CD4-positive, alpha-beta T cell treated with Interleukin-10 for 1 hour (primary cell): ENCODE data around the gene RGS7.
"Not testable (repeated sequence)": the region's sequence is repeated elsewhere in the genome, so short reads cannot be mapped to it uniquely, and the experiment has no call there.

ENCODE experiments used
- DNase-seq: peaks from one replicate; pipeline ENCODE4 v3.0.0-alpha.2; 2020

The RGS7 gene

GRCh38 chr1:240967070-240967724 lies 389.8 kb downstream of the RGS7 start:
- no peak for DNase-seq

GRCh38 chr1:240965581-240966091 lies 391.4 kb downstream of the RGS7 start:
- DNase-seq, result no peak

GRCh38 chr1:240962086-240962485 lies 394.9 kb downstream of the RGS7 start:
- no peak for DNase-seq

GRCh38 chr1:240956424-240956823 lies 400.6 kb downstream of the RGS7 start:
- DNase-seq, result no peak

- no peak for DNase-seq
These were observed 401.0 kb downstream of the RGS7 start for GRCh38 chr1:240956020-240956419.

- no peak for DNase-seq
These were observed 409.4 kb downstream of the RGS7 start for GRCh38 chr1:240947438-240948224.

GRCh38 chr1:240946926-240947325 lies 410.1 kb downstream of the RGS7 start:
- no peak for DNase-seq

GRCh38 chr1:240942901-240943300 lies 414.1 kb downstream of the RGS7 start:
- DNase-seq, result no peak

GRCh38 chr1:240941701-240942370 lies 415.2 kb downstream of the RGS7 start:
- DNase-seq, result no peak

- no peak for DNase-seq
These were observed 419.9 kb downstream of the RGS7 start for GRCh38 chr1:240936911-240937668.

GRCh38 chr1:240935920-240936319 lies 421.1 kb downstream of the RGS7 start:
- DNase-seq, result no peak

GRCh38 chr1:240931031-240931430 lies 426.0 kb downstream of the RGS7 start:
- no peak for DNase-seq

- no peak for DNase-seq
These were observed 428.7 kb downstream of the RGS7 start for GRCh38 chr1:240928265-240928664.

GRCh38 chr1:240927821-240928220 lies 429.2 kb downstream of the RGS7 start:
- DNase-seq, result no peak

- DNase-seq, result no peak
These were observed 431.7 kb downstream of the RGS7 start for GRCh38 chr1:240925273-240925672.

- no peak for DNase-seq
These were observed 439.0 kb downstream of the RGS7 start for GRCh38 chr1:240917976-240918375.

GRCh38 chr1:240914506-240914905 lies 442.5 kb downstream of the RGS7 start:
- no peak for DNase-seq

- DNase-seq, result no peak
These were observed 444.2 kb downstream of the RGS7 start for GRCh38 chr1:240912821-240913220.

GRCh38 chr1:240909701-240910457 lies 447.1 kb downstream of the RGS7 start:
- no peak for DNase-seq

GRCh38 chr1:240906477-240906876 lies 450.5 kb downstream of the RGS7 start:
- no peak for DNase-seq

GRCh38 chr1:240905225-240905765 lies 451.7 kb downstream of the RGS7 start:
- no peak for DNase-seq

- not testable (repeated sequence) for DNase-seq
These were observed 461.6 kb downstream of the RGS7 start for GRCh38 chr1:240895424-240895823.
